HG02943 (cell line): ENCODE data around the gene SAPCD1.

Experiments used
- ATAC-seq: cut with Tn5 transposase; IDR thresholded peaks from one replicate; pipeline ENCODE4 v1.9.1; 2021; ENCODE audit warnings: mild to moderate bottlenecking, low read depth, moderate library complexity; ENCODE audit not compliant: unreplicated experiment

Gene SAPCD1

GRCh38 chr6:31762356-31762755 lies at the start of gene SAPCD1:
TSS of gene SAPCD1 (plus strand) at chr6:31762656. CDS start at chr6:31763055, 399 bp downstream.
- ATAC-seq: no peak

- no peak for ATAC-seq
These were observed 49.0 kb upstream of the SAPCD1 start for GRCh38 chr6:31713465-31713864.

- ATAC-seq: no peak
These were observed 48.3 kb upstream of the SAPCD1 start for GRCh38 chr6:31713991-31714684.

GRCh38 chr6:31715022-31715958 lies 47.2 kb upstream of the SAPCD1 start, which contains the start of gene LY6G6D:
TSS of gene LY6G6D (plus strand) at chr6:31715348. CDS start at chr6:31715356, 8 bp downstream.
- no peak for ATAC-seq

- no peak for ATAC-seq
These were observed 44.8 kb upstream of the SAPCD1 start for GRCh38 chr6:31717499-31718222.

- ATAC-seq: no peak
These were observed 44.2 kb upstream of the SAPCD1 start for GRCh38 chr6:31718265-31718664.

GRCh38 chr6:31719001-31719400 lies 43.5 kb upstream of the SAPCD1 start:
- no peak for ATAC-seq

- ATAC-seq: no peak
These were observed 42.2 kb upstream of the SAPCD1 start for GRCh38 chr6:31720196-31720770.

- no peak for ATAC-seq
These were observed 41.0 kb upstream of the SAPCD1 start, which contains the start of gene LY6G6C for GRCh38 chr6:31721351-31722020. TSS of gene LY6G6C (minus strand) at chr6:31721746. CDS start at chr6:31721679, 67 bp downstream.

- no peak for ATAC-seq
These were observed 40.3 kb upstream of the SAPCD1 start for GRCh38 chr6:31722173-31722572.

GRCh38 chr6:31723245-31723979 lies 39.0 kb upstream of the SAPCD1 start, which contains the start of gene MPIG6B:
TSS of gene MPIG6B (plus strand) at chr6:31723373. CDS start at chr6:31723384, 11 bp downstream.
- ATAC-seq: no peak

GRCh38 chr6:31723980-31724691 lies 38.3 kb upstream of the SAPCD1 start:
- no peak for ATAC-seq

- ATAC-seq: no peak
These were observed 36.7 kb upstream of the SAPCD1 start for GRCh38 chr6:31725502-31726350.

- ATAC-seq: no peak
These were observed 35.3 kb upstream of the SAPCD1 start for GRCh38 chr6:31727034-31727716.

GRCh38 chr6:31727717-31728671 lies 34.5 kb upstream of the SAPCD1 start:
- ATAC-seq: no peak
